ENCODE measurements around the gene FES.

- TF ChIP-seq EZH2phosphoT487 (IDR thresholded peaks at IDR 0.05; ENCODE audit: insufficient read depth, low read depth) (no peak), EZH2 (IDR thresholded peaks at IDR 0.05; ENCODE audit: insufficient read depth, poor library complexity, severe bottlenecking) (no peak)
These were observed 19.8 kb upstream of the FES start for GRCh38 chr15:90864507-90864906.
